Hepatocyte (in vitro differentiated cells): Measurements from ENCODE around the gene TRIM23. TPM values are rescaled to one million over a fixed set of nuclear protein-coding genes. Genes with fewer than 3 reads are reported as not detected.

Experiments used
- DNase-seq: peaks from one replicate; pipeline ENCODE4 v3.0.0-alpha.2; 2016; ENCODE audit warnings: low spot score
- H2AFZ ChIP-seq: fragments of 200-600 bp; sonication (generic); 2 replicates; pipeline ENCODE4 v1.6.0; 2016; ENCODE audit warnings: antibody characterized with exemption, mild to moderate bottlenecking
- H3K27ac ChIP-seq: fragments of 200-600 bp; sonication (generic); 2 replicates; pipeline ENCODE4 v1.5.1; 2016; ENCODE audit warnings: mild to moderate bottlenecking
- H3K27me3 ChIP-seq: fragments of 200-600 bp; sonication (generic); 2 replicates; pipeline ENCODE4 v1.6.1; 2016
- H3K36me3 ChIP-seq: fragments of 200-600 bp; sonication (generic); replicated peaks from 2 replicates; pipeline ENCODE4 v1.5.1; 2016; ENCODE audit warnings: low read depth; ENCODE audit not compliant: insufficient read depth
- H3K4me1 ChIP-seq: fragments of 200-600 bp; sonication (generic); 2 replicates; pipeline ENCODE4 v1.5.1; 2016; ENCODE audit warnings: mild to moderate bottlenecking, moderate library complexity; ENCODE audit not compliant: insufficient read depth
- H3K4me2 ChIP-seq: fragments of 200-600 bp; sonication (generic); 2 replicates; pipeline ENCODE4 v1.6.0; 2016
- H3K4me3 ChIP-seq: fragments of 200-600 bp; sonication (generic); 2 replicates; pipeline ENCODE4 v1.5.1; 2016; ENCODE audit warnings: mild to moderate bottlenecking
- H3K79me2 ChIP-seq: fragments of 200-600 bp; sonication (generic); 2 replicates; pipeline ENCODE4 v1.6.0; 2017; ENCODE audit warnings: mild to moderate bottlenecking
- H3K9me2 ChIP-seq: fragments of 200-600 bp; sonication (generic); replicated peaks from 2 replicates; pipeline ENCODE4 v1.6.0; 2017; ENCODE audit warnings: mild to moderate bottlenecking; ENCODE audit not compliant: insufficient read depth
- H3K9me3 ChIP-seq: fragments of 200-600 bp; sonication (generic); 2 replicates; pipeline ENCODE4 v1.5.1; 2016; ENCODE audit warnings: low read depth, mild to moderate bottlenecking
- H4K20me1 ChIP-seq: fragments of 200-600 bp; sonication (generic); 2 replicates; pipeline ENCODE4 v1.6.0; 2016; ENCODE audit warnings: mild to moderate bottlenecking; ENCODE audit not compliant: insufficient read depth, poor library complexity, severe bottlenecking
- EZH2 ChIP-seq: fragments of 200-600 bp; sonication (generic); IDR thresholded peaks from 2 replicates; pipeline ENCODE4 v1.6.1; 2016; ENCODE audit warnings: antibody characterized with exemption, mild to moderate bottlenecking, borderline replicate concordance
- EZH2phosphoT487 ChIP-seq: fragments of 200-600 bp; sonication (generic); IDR thresholded peaks from one replicate; pipeline ENCODE4 v1.6.1; 2018; ENCODE audit warnings: antibody characterized with exemption, mild to moderate bottlenecking, low read depth, moderate library complexity; ENCODE audit not compliant: unreplicated experiment, severe bottlenecking
- WGBS: methylation state at CpG from one replicate; pipeline ENCODE4 v1.1.6; 2016; ENCODE audit warnings: low lambda C conversion rate; ENCODE audit errors: missing lambda C conversion rate; 5-methylcytosine and 5-hydroxymethylcytosine counted together
- polyA plus RNA-seq: library from polyadenylated mRNA; unstranded; fragments of >200 nt; fragmentation: Nextera tagmentation; extraction: Ambion mirVana; gene quantifications from 2 replicates; pipeline ENCODE4 v1.2.1, GENCODE V29; 2016
- total RNA-seq: library from RNA; depleted of rRNA; stranded (reverse); fragments of >200 nt; gene quantifications from 2 replicates; pipeline ENCODE4 v1.2.3, GENCODE V29; 2014
- TF ChIP-seq, protein P1 (sequence below): fragments of 200-600 bp; sonication (generic); IDR thresholded peaks from 2 replicates; pipeline ENCODE4 v1.5.1; 2016; ENCODE audit warnings: antibody characterized with exemption, mild to moderate bottlenecking; ENCODE audit not compliant: poor library complexity

TRIM23 gene
- total and polyA plus RNA-seq, 2 experiments from 2014 or later: 6.0 to 14.2 TPM

DNA sequence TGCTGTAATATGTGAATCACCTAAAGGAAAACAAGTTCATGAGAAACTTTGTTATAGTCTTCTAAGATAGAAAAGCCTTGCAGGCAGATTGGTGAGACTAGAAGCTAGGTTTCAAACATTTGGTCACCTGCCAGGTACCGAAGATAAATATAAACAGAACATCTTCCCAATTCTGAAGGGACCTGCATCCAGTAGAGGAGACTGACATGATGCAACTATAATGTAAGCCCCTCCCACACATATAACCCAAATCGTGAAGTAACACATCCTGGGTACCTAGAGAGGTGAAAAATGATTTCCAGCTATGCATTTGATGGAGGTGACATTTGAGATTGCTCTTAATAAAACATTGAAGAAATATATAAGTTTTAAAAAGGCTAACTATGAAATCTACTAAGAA is 30.6 kb upstream of the TRIM23 start:
- TF ChIP-seq EZH2 (no peak), EZH2phosphoT487 (no peak)
- TF ChIP-seq, protein P1, sequence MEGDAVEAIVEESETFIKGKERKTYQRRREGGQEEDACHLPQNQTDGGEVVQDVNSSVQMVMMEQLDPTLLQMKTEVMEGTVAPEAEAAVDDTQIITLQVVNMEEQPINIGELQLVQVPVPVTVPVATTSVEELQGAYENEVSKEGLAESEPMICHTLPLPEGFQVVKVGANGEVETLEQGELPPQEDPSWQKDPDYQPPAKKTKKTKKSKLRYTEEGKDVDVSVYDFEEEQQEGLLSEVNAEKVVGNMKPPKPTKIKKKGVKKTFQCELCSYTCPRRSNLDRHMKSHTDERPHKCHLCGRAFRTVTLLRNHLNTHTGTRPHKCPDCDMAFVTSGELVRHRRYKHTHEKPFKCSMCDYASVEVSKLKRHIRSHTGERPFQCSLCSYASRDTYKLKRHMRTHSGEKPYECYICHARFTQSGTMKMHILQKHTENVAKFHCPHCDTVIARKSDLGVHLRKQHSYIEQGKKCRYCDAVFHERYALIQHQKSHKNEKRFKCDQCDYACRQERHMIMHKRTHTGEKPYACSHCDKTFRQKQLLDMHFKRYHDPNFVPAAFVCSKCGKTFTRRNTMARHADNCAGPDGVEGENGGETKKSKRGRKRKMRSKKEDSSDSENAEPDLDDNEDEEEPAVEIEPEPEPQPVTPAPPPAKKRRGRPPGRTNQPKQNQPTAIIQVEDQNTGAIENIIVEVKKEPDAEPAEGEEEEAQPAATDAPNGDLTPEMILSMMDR: no peak
- Histone ChIP-seq H2AFZ (no peak overlapping the region), H3K4me1 (no peaks in the 10 kb centered on the region), H3K27me3 (no peaks in the 10 kb centered on the region), H4K20me1 (no peaks in the 10 kb centered on the region), H3K79me2 (no peaks in the 10 kb centered on the region), H3K4me2 (no peak overlapping the region), H3K36me3 (no peaks in the 10 kb centered on the region), H3K9me2 (no peaks in the 10 kb centered on the region), H3K9me3 (no peaks in the 10 kb centered on the region), H3K27ac (no peak overlapping the region), H3K4me3 (no peak overlapping the region)
- no peak for DNase-seq
- WGBS: 90% methylated on average over 2 of the region's 2 CpGs

DNA sequence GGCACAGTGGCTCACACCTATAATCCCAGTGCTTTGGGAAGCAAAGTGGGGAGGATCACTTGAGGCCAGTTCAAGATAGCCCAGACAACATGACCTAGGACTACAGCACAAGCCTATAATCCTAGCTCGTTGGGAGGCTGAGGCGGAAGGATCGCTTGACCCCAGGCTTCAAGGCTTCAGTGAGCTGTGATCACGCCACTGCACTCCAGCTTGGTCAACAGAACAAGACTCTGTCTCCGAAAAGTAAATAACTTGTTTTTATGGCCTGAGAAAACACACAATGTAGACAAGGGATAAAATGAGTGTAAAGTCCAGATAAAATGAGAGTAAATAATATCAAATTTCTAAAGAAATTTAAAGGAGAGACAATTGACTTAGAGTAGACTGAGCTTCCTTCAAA is 27.0 kb upstream of the TRIM23 start:
- TF ChIP-seq EZH2phosphoT487: no peak
- TF ChIP-seq EZH2: no peak
- TF ChIP-seq, protein P1: no peak
- H3K36me3 ChIP-seq: no peaks in the 10 kb centered on the region
- no peak overlapping the region for H3K4me2 ChIP-seq
- no peaks in the 10 kb centered on the region for H3K79me2 ChIP-seq
- H3K27ac ChIP-seq: peak overlapping the region; percentile 75
- H3K9me2 ChIP-seq: no peaks in the 10 kb centered on the region
- H4K20me1 ChIP-seq: no peaks in the 10 kb centered on the region
- H3K27me3 ChIP-seq: no peaks in the 10 kb centered on the region
- WGBS: 58% methylated on average over 5 of the region's 5 CpGs
- no peak overlapping the region for H2AFZ ChIP-seq
- H3K4me1 ChIP-seq: no peaks in the 10 kb centered on the region
- no peaks in the 10 kb centered on the region for H3K9me3 ChIP-seq
- no peak overlapping the region for H3K4me3 ChIP-seq
- DNase-seq: peak; percentile 47

DNA sequence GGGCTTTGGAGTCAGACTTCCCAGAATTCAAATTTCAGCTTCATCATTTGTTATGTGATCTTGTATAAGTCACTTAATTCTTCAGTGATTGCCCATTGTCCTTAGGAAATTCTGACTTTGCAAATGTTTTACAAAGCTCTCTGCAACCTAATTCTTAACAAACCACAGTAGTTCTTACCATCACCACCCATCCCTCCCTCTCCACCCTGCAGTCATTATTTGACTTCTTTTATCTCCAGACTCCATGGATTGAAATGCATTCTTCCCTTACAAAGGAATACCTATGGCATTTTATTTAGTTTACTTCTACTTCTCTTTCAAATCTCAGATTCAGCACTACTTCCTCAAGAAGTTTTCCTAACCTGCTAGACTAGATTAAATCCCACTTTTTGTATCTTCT is 23.8 kb upstream of the TRIM23 start:
- no peak for TF ChIP-seq EZH2
- TF ChIP-seq, protein P1: no peak
- no peak for TF ChIP-seq EZH2phosphoT487
- Histone ChIP-seq H3K4me1 (no peaks in the 10 kb centered on the region), H3K9me2 (no peaks in the 10 kb centered on the region), H3K4me3 (no peak overlapping the region), H3K4me2 (no peak overlapping the region), H3K9me3 (no peaks in the 10 kb centered on the region), H2AFZ (no peak overlapping the region), H3K36me3 (no peaks in the 10 kb centered on the region), H3K27ac (no peak overlapping the region), H4K20me1 (no peaks in the 10 kb centered on the region), H3K27me3 (no peaks in the 10 kb centered on the region), H3K79me2 (no peaks in the 10 kb centered on the region)
- no peak for DNase-seq

DNA sequence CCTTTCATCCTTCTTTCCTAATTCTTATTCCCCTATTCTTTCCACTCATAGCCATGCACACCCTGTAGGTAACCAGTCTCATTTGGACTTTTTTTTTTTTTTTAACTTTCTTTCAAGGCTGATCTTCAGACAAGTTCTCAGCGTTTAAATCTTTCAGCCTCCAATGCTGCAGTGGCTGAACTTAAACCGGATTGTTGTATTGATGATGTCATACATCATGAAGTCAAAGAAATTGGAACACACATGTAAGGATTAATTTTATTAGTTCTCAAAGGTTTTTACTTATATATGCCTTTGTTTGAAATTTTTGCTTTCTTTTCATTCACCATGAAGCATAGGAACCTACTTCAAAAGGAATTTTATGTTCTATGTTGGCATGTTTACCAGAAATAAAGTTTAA is 22.8 kb upstream of the TRIM23 start:
- Histone ChIP-seq H2AFZ (no peak overlapping the region), H3K79me2 (peaks cover 2% of the 10 kb centered on the region), H3K27me3 (no peaks in the 10 kb centered on the region), H3K4me2 (no peak overlapping the region), H3K9me2 (no peaks in the 10 kb centered on the region), H4K20me1 (no peaks in the 10 kb centered on the region), H3K9me3 (no peaks in the 10 kb centered on the region), H3K27ac (no peak overlapping the region), H3K4me3 (no peak overlapping the region), H3K4me1 (no peaks in the 10 kb centered on the region), H3K36me3 (no peaks in the 10 kb centered on the region)
- DNase-seq: no peak
- TF ChIP-seq EZH2 (no peak), EZH2phosphoT487 (no peak)
- 81% methylated on average over 2 of the region's 2 CpGs for WGBS
